KMS-11 (cell line): ENCODE measurements around the gene NUPR1.

Source experiments
- H2AFZ ChIP-seq: fragments of 200-600 bp; sonication (generic); 2 replicates; pipeline ENCODE4 v1.6.1; 2016; ENCODE audit warnings: antibody characterized with exemption, mixed run types, low read depth
- H3K27ac ChIP-seq: fragments of 200-600 bp; sonication (generic); 2 replicates; pipeline ENCODE4 v1.6.1; 2016; ENCODE audit warnings: mild to moderate bottlenecking, mixed run types
- H3K27me3 ChIP-seq: fragments of 200-600 bp; sonication (generic); 2 replicates; pipeline ENCODE4 v1.6.1; 2017; ENCODE audit warnings: mild to moderate bottlenecking, low read depth, mixed run types, moderate library complexity; ENCODE audit not compliant: insufficient read depth
- H3K36me3 ChIP-seq: fragments of 200-600 bp; sonication (generic); 2 replicates; pipeline ENCODE4 v1.6.1; 2017; ENCODE audit warnings: mild to moderate bottlenecking, mixed run types; ENCODE audit not compliant: insufficient read depth
- H3K4me1 ChIP-seq: fragments of 200-600 bp; sonication (generic); 2 replicates; pipeline ENCODE4 v1.6.1; 2016; ENCODE audit warnings: mild to moderate bottlenecking, low read depth, mixed run types; ENCODE audit not compliant: poor library complexity, severe bottlenecking
- H3K4me2 ChIP-seq: fragments of 200-600 bp; sonication (generic); 2 replicates; pipeline ENCODE4 v1.7.0; 2016; ENCODE audit warnings: mild to moderate bottlenecking, mixed run types
- H3K4me3 ChIP-seq: fragments of 200-600 bp; sonication (generic); IDR thresholded peaks from 2 replicates; pipeline ENCODE4 v1.6.1; 2017; ENCODE audit warnings: low read depth, low read length, mixed read lengths; ENCODE audit not compliant: insufficient read depth
- H3K79me2 ChIP-seq: fragments of 200-600 bp; sonication (generic); 2 replicates; pipeline ENCODE4 v1.6.1; 2016; ENCODE audit warnings: low read depth, mixed run types; ENCODE audit not compliant: insufficient read depth
- H3K9ac ChIP-seq: fragments of 200-600 bp; sonication (generic); 2 replicates; pipeline ENCODE4 v1.6.1; 2016; ENCODE audit warnings: mild to moderate bottlenecking, mixed run types
- H4K20me1 ChIP-seq: fragments of 200-600 bp; sonication (generic); 2 replicates; pipeline ENCODE4 v1.6.1; 2016; ENCODE audit warnings: mild to moderate bottlenecking, mixed run types; ENCODE audit not compliant: insufficient read depth
- TF ChIP-seq, protein P1 (sequence below): fragments of 200-600 bp; sonication (generic); conservative IDR thresholded peaks from 2 replicates; pipeline ENCODE4 v1.6.1; 2017; ENCODE audit warnings: low read depth, mild to moderate bottlenecking, antibody characterized with exemption, low read length, moderate library complexity, mixed read lengths

The NUPR1 gene

DNA sequence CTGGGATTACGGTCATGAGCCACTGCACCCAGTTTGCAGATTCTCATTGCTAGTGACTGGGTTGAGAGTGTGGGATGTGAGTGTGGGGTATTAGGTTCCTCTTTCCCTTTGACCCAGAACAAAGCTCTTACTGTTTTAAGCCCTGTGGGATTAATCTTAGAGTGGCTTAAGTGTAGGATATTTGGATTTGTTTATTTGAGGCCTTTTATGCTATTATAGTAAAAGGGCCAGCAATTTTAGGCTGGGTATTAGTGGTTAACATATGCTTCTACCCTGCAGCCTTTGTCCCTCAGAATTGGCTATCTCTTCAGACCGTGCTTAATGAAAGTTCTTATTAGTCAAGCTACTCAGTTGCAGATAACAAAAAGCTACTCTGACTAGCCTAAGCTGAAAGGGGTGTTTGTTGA is 18.1 kb upstream of the NUPR1 start:
- Histone ChIP-seq H3K9ac (no peak overlapping the region), H3K4me1 (peaks cover 29% of the 10 kb centered on the region), H3K36me3 (no peaks in the 10 kb centered on the region; the same call in 1 of the 2 replicates), H3K4me3 (no peak overlapping the region), H3K27me3 (no peaks in the 10 kb centered on the region), H2AFZ (no peak overlapping the region), H4K20me1 (no peaks in the 10 kb centered on the region), H3K79me2 (peaks cover 5% of the 10 kb centered on the region; the same call in 1 of the 2 replicates), H3K4me2 (no peak overlapping the region), H3K27ac (no peak overlapping the region)
- TF ChIP-seq, protein P1, sequence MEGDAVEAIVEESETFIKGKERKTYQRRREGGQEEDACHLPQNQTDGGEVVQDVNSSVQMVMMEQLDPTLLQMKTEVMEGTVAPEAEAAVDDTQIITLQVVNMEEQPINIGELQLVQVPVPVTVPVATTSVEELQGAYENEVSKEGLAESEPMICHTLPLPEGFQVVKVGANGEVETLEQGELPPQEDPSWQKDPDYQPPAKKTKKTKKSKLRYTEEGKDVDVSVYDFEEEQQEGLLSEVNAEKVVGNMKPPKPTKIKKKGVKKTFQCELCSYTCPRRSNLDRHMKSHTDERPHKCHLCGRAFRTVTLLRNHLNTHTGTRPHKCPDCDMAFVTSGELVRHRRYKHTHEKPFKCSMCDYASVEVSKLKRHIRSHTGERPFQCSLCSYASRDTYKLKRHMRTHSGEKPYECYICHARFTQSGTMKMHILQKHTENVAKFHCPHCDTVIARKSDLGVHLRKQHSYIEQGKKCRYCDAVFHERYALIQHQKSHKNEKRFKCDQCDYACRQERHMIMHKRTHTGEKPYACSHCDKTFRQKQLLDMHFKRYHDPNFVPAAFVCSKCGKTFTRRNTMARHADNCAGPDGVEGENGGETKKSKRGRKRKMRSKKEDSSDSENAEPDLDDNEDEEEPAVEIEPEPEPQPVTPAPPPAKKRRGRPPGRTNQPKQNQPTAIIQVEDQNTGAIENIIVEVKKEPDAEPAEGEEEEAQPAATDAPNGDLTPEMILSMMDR, result no peak

DNA sequence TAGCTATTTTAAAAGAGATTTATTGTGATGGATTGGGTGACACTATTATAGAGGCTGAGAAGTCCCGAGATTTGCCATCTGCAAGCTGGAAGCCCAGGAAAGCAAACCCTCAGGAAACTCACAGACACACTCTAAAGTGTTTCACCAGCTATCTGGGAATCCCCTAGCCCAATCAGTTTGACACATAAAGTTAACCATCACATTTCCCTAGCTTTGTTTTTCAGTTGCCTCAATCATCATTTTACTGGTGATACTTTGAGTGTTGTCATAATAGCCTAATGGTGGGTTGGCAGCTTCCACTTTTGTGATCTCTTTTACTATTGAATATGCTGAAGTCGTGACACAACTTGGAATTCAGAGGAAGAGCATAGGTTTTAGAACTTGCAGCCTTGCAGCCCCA is 16.8 kb upstream of the NUPR1 start:
- TF ChIP-seq, protein P1, result no peak
- no peak overlapping the region for H3K27ac ChIP-seq
- peak overlapping the region; percentile 99 for H3K4me2 ChIP-seq
- no peak overlapping the region for H3K9ac ChIP-seq
- H3K27me3 ChIP-seq, result no peaks in the 10 kb centered on the region
- no peaks in the 10 kb centered on the region; the same call in 1 of the 2 replicates for H3K36me3 ChIP-seq
- H4K20me1 ChIP-seq, result no peaks in the 10 kb centered on the region
- H2AFZ ChIP-seq, result no peak overlapping the region
- peaks cover 5% of the 10 kb centered on the region; the same call in 1 of the 2 replicates for H3K79me2 ChIP-seq
- H3K4me3 ChIP-seq, result no peak overlapping the region
- peaks cover 29% of the 10 kb centered on the region for H3K4me1 ChIP-seq

DNA sequence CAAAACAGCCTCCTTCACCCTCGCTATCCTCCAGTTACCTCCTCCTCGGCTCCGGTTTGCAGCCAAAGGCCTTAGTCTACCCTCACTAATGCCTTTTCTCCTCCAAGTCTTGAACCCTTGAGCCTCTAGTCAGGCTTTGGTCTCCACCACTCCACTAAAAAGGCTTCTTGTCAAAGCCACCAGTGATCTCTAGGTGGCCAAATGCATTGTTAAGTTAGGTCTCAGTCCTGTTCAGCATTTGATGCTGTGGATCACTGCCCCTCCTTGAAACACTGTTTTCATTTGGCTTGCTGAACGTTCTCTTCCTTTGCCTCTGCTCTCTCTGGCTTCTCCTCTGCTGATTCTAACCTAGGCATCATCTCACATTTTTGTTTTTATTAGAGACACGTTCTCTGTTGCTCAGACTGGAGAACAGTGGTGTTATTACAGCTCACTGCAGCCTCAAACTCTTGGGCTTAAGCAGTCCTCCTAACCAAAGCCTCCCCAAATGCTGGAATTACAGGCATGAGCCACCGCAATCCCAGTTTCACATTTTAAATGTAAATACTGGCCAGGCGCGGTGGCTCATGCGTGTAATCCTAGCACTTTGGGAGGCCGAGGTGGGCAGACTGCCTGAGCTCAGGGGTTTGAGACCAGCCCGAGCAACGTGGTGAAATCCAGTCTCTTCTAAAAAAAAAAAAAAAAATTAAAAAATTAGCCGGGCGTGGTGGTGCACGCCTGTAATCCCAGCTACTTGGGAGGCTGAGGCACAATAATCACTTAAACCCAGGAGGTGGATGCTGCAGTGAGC is 16.1 kb upstream of the NUPR1 start:
- peaks cover 29% of the 10 kb centered on the region for H3K4me1 ChIP-seq
- no peak overlapping the region for H3K27ac ChIP-seq

DNA sequence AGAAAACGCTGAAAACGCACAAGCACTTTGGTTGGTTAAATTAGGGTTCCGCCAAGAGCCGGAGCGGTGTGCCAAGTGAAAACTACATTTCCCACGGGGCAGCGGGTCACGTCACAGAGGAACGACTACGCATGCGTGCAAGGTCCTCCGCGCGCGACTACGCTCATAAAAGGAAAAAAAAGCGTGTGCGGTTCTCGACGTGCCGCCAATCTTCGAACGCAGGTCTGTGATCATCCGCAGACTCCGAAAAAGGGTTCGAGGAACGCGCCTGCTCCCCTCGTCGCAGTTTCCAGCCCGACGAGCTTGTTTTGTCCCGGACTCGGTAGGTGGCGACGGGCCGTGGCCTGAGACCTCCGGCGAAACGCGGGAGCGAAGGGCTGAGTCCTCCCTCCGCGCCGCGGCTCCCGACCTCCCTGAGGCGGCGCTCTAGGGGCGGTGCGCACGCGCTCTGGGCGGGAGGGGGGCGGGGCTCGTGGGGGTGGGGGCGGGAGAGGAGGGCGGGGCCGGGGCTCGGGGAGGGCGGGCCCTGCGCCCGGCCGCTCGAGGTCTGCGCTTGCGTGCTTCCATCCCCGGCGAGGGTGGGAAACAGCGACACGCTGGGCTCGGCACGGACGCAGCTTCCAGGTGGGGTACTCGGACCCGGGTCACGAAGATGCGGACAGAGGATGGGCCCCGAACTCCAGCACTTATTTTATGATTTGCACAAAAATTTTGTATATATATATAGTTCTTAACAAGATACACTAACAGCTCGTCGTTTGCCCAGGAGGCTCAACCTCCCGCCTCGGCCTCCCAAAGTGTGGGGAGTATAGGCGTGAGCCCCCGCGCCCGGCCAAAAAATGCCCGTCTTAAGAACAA is 15.2 kb upstream of the NUPR1 start, which contains the start of gene SGF29:
Gene SGF29, plus strand, starts transcription at position 145 of the 858 bp plus-strand sequence. CDS start 27,150 bp downstream, outside the sequence.
- no peaks in the 10 kb centered on the region for H3K27me3 ChIP-seq
- TF ChIP-seq, protein P1, result 0 out of 2 replicates have a peak, but pooled peaks have one; percentile 15
- peak within 1 kb of the TSS; percentile 91 for H3K27ac ChIP-seq
- H3K9ac ChIP-seq, result peak within 1 kb of the TSS; percentile 91
- no peaks in the 10 kb centered on the region for H4K20me1 ChIP-seq
- peak within 1 kb of the TSS; percentile 81 for H2AFZ ChIP-seq
- H3K4me1 ChIP-seq, result peaks cover 31% of the 10 kb centered on the region
- H3K4me3 ChIP-seq, result no peak within 1 kb of the TSS
- H3K79me2 ChIP-seq, result peaks cover 5% of the 10 kb centered on the region; the same call in 1 of the 2 replicates
- no peaks in the 10 kb centered on the region; the same call in 1 of the 2 replicates for H3K36me3 ChIP-seq
- H3K4me2 ChIP-seq, result peak within 1 kb of the TSS; percentile 99

More for the DNA sequence above, 16.1 kb upstream of the NUPR1 start:
- peaks cover 5% of the 10 kb centered on the region; the same call in 1 of the 2 replicates for H3K79me2 ChIP-seq
- TF ChIP-seq, protein P1, result no peak
- H3K4me2 ChIP-seq, result peak overlapping the region; percentile 99
- peak overlapping the region; percentile 80 for H2AFZ ChIP-seq
- no peak overlapping the region for H3K4me3 ChIP-seq
- no peaks in the 10 kb centered on the region for H4K20me1 ChIP-seq
- H3K36me3 ChIP-seq, result no peaks in the 10 kb centered on the region; the same call in 1 of the 2 replicates
- H3K9ac ChIP-seq, result peak overlapping the region; percentile 31; the same call in 1 of the 2 replicates
- no peaks in the 10 kb centered on the region for H3K27me3 ChIP-seq
